Activated T-helper 2 cell treated with anti-CD3 and anti-CD28 coated beads, Interferon-gamma antibody, Interleukin-2, Interleukin-4, amounts not matched to agents 10 μg/mL and 5 μg/mL and 100 μg/mL, durations not matched to agents 14 hours and 24 hours and 36 hours (primary cell): ENCODE measurements around the gene NRAS. TPM values are rescaled to one million over a fixed set of nuclear protein-coding genes. Genes with fewer than 3 reads are reported as not detected.

ENCODE experiments used
- DNase-seq: peaks from one replicate; pipeline ENCODE4 v3.0.0; 2021; ENCODE audit warnings: low spot score
- H3K27ac Mint-ChIP-seq: one replicate; pipeline ENCODE4 v1.8.0; 2021; ENCODE audit warnings: mixed read lengths
- H3K27me3 Mint-ChIP-seq: one replicate; pipeline ENCODE4 v1.8.0; 2021; ENCODE audit warnings: low read depth, mixed read lengths
- H3K36me3 Mint-ChIP-seq: one replicate; pipeline ENCODE4 v1.8.0; 2021; ENCODE audit warnings: low read depth, mixed read lengths
- H3K4me1 Mint-ChIP-seq: one replicate; pipeline ENCODE4 v1.8.0; 2021; ENCODE audit warnings: low read depth, mixed read lengths
- H3K4me3 Mint-ChIP-seq: one replicate; pipeline ENCODE4 v1.8.0; 2021; ENCODE audit warnings: low read depth, mild to moderate bottlenecking, moderate library complexity, mixed read lengths
- H3K9me3 Mint-ChIP-seq: one replicate; pipeline ENCODE4 v1.8.0; 2021; ENCODE audit warnings: mixed read lengths
- intact Hi-C: fragments of 100-400 bp; cut with micrococcal nuclease; formaldehyde crosslinking; loops from one replicate; pipeline ENCODE4 v1.15.1; 2023
- total RNA-seq: library from RNA; stranded (reverse); gene quantifications from 2 replicates; pipeline ENCODE4 v1.2.3, GENCODE V29; 2022

The NRAS gene
- total RNA-seq, 1 donor from 2014 or later: 63.3 TPM

GRCh38 chr1:114746450-114747121 lies 30.0 kb upstream of the NRAS start:
- DNase-seq: no peak
- Mint-ChIP-seq H3K4me3 (no peak overlapping the region), H3K9me3 (no peaks in the 10 kb centered on the region), H3K4me1 (peaks cover 66% of the 10 kb centered on the region), H3K27me3 (no peaks in the 10 kb centered on the region), H3K36me3 (peaks cover 83% of the 10 kb centered on the region), H3K27ac (no peak overlapping the region)
- intact Hi-C loops: loop anchor here (1.0 kb wide), 1 partner anchor 10 kb away; no protein-coding TSS in a partner anchor

GRCh38 chr1:114745291-114745690 lies 28.7 kb upstream of the NRAS start:
- H3K9me3 Mint-ChIP-seq: no peaks in the 10 kb centered on the region
- no peaks in the 10 kb centered on the region for H3K27me3 Mint-ChIP-seq
- no peak overlapping the region for H3K4me3 Mint-ChIP-seq
- intact Hi-C loops: no loop called here
- peak overlapping the region; percentile 69 for H3K27ac Mint-ChIP-seq
- no peak for DNase-seq
- peaks cover 82% of the 10 kb centered on the region for H3K36me3 Mint-ChIP-seq
- H3K4me1 Mint-ChIP-seq: peaks cover 61% of the 10 kb centered on the region

GRCh38 chr1:114741963-114742746 lies 25.6 kb upstream of the NRAS start:
- Mint-ChIP-seq H3K4me3 (no peak overlapping the region), H3K9me3 (no peaks in the 10 kb centered on the region), H3K36me3 (peaks cover 70% of the 10 kb centered on the region), H3K4me1 (peaks cover 42% of the 10 kb centered on the region), H3K27ac (no peak overlapping the region), H3K27me3 (no peaks in the 10 kb centered on the region)
- DNase-seq: no peak
- intact Hi-C loops: no loop called here

GRCh38 chr1:114740331-114740730 lies 23.8 kb upstream of the NRAS start:
- H3K9me3 Mint-ChIP-seq: no peaks in the 10 kb centered on the region
- intact Hi-C loops: no loop called here
- H3K4me3 Mint-ChIP-seq: no peak overlapping the region
- peaks cover 69% of the 10 kb centered on the region for H3K36me3 Mint-ChIP-seq
- H3K27me3 Mint-ChIP-seq: no peaks in the 10 kb centered on the region
- peaks cover 23% of the 10 kb centered on the region for H3K4me1 Mint-ChIP-seq
- no peak for DNase-seq
- H3K27ac Mint-ChIP-seq: no peak overlapping the region

- Mint-ChIP-seq H3K27me3 (no peaks in the 10 kb centered on the region), H3K4me1 (peaks cover 7% of the 10 kb centered on the region), H3K27ac (no peak overlapping the region), H3K36me3 (peaks cover 67% of the 10 kb centered on the region), H3K9me3 (no peaks in the 10 kb centered on the region), H3K4me3 (no peak overlapping the region)
- intact Hi-C loops: no loop called here
- DNase-seq: no peak
Measured at GRCh38 chr1:114737314-114737849, 20.8 kb upstream of the NRAS start.

GRCh38 chr1:114735479-114735878 lies 18.9 kb upstream of the NRAS start:
- H3K27me3 Mint-ChIP-seq: no peaks in the 10 kb centered on the region
- H3K4me3 Mint-ChIP-seq: no peak overlapping the region
- DNase-seq: no peak
- no peaks in the 10 kb centered on the region for H3K9me3 Mint-ChIP-seq
- no peak overlapping the region for H3K27ac Mint-ChIP-seq
- intact Hi-C loops: no loop called here
- peaks cover 70% of the 10 kb centered on the region for H3K36me3 Mint-ChIP-seq
- peaks cover 4% of the 10 kb centered on the region for H3K4me1 Mint-ChIP-seq

- Mint-ChIP-seq H3K4me1 (peaks cover 4% of the 10 kb centered on the region), H3K36me3 (peaks cover 83% of the 10 kb centered on the region), H3K9me3 (no peaks in the 10 kb centered on the region), H3K4me3 (no peak overlapping the region), H3K27me3 (no peaks in the 10 kb centered on the region), H3K27ac (no peak overlapping the region)
- intact Hi-C loops: no loop called here
- no peak for DNase-seq
Measured at GRCh38 chr1:114729782-114730181, 13.2 kb upstream of the NRAS start.

GRCh38 chr1:114728553-114728952 lies 12.0 kb upstream of the NRAS start:
- peaks cover 6% of the 10 kb centered on the region for H3K4me1 Mint-ChIP-seq
- H3K27me3 Mint-ChIP-seq: no peaks in the 10 kb centered on the region
- H3K4me3 Mint-ChIP-seq: no peak overlapping the region
- intact Hi-C loops: no loop called here
- H3K27ac Mint-ChIP-seq: no peak overlapping the region
- no peaks in the 10 kb centered on the region for H3K9me3 Mint-ChIP-seq
- H3K36me3 Mint-ChIP-seq: peaks cover 83% of the 10 kb centered on the region
- no peak for DNase-seq

GRCh38 chr1:114725230-114725629 lies 8.7 kb upstream of the NRAS start:
- H3K27ac Mint-ChIP-seq: no peak overlapping the region
- no peaks in the 10 kb centered on the region for H3K27me3 Mint-ChIP-seq

GRCh38 chr1:114723915-114724314 lies 7.3 kb upstream of the NRAS start:
- H3K36me3 Mint-ChIP-seq: peaks cover 91% of the 10 kb centered on the region
- H3K4me3 Mint-ChIP-seq: no peak overlapping the region
- no peak for DNase-seq
- no peaks in the 10 kb centered on the region for H3K9me3 Mint-ChIP-seq
- H3K27me3 Mint-ChIP-seq: no peaks in the 10 kb centered on the region
- intact Hi-C loops: no loop called here
- peaks cover 14% of the 10 kb centered on the region for H3K4me1 Mint-ChIP-seq
- H3K27ac Mint-ChIP-seq: peak overlapping the region; percentile 33

More at GRCh38 chr1:114725230-114725629, 8.7 kb upstream of the NRAS start:
- Mint-ChIP-seq H3K4me1 (peaks cover 5% of the 10 kb centered on the region), H3K9me3 (no peaks in the 10 kb centered on the region), H3K36me3 (peaks cover 90% of the 10 kb centered on the region), H3K4me3 (no peak overlapping the region)
- no peak for DNase-seq
- intact Hi-C loops: no loop called here

GRCh38 chr1:114723457-114723856 lies 6.9 kb upstream of the NRAS start:
- intact Hi-C loops: no loop called here
- peaks cover 15% of the 10 kb centered on the region for H3K4me1 Mint-ChIP-seq
- peaks cover 92% of the 10 kb centered on the region for H3K36me3 Mint-ChIP-seq
- DNase-seq: no peak
- H3K27me3 Mint-ChIP-seq: no peaks in the 10 kb centered on the region
- no peaks in the 10 kb centered on the region for H3K9me3 Mint-ChIP-seq
- H3K27ac Mint-ChIP-seq: no peak overlapping the region
- H3K4me3 Mint-ChIP-seq: no peak overlapping the region

- no peak for DNase-seq
- Mint-ChIP-seq H3K27ac (no peak overlapping the region), H3K27me3 (no peaks in the 10 kb centered on the region), H3K36me3 (peaks cover 92% of the 10 kb centered on the region), H3K9me3 (no peaks in the 10 kb centered on the region), H3K4me3 (no peak overlapping the region), H3K4me1 (peaks cover 24% of the 10 kb centered on the region)
- intact Hi-C loops: no loop called here
Measured at GRCh38 chr1:114720492-114720891, 3.9 kb upstream of the NRAS start.

GRCh38 chr1:114719424-114719787 lies 2.8 kb upstream of the NRAS start:
- peaks cover 24% of the 10 kb centered on the region for H3K4me1 Mint-ChIP-seq
- no peak for DNase-seq
- peak overlapping the region; percentile 40 for H3K27ac Mint-ChIP-seq
- intact Hi-C loops: loop anchor here (10.0 kb wide), 1 partner anchor 375 kb away; no protein-coding TSS in a partner anchor
- no peaks in the 10 kb centered on the region for H3K27me3 Mint-ChIP-seq
- peaks cover 82% of the 10 kb centered on the region for H3K36me3 Mint-ChIP-seq
- no peak overlapping the region for H3K4me3 Mint-ChIP-seq
- H3K9me3 Mint-ChIP-seq: no peaks in the 10 kb centered on the region
